Left ventricle myocardium inferior (tissue), 1 donor: ENCODE results near the gene IQSEC1. TPM values are rescaled to one million over a fixed set of nuclear protein-coding genes. Genes with fewer than 3 reads are reported as not detected.

ENCODE experiments used
- DNase-seq: peaks from one replicate; pipeline ENCODE4 v3.0.0-alpha.2; 2020
- H3K27ac ChIP-seq: fragments of 200-600 bp; replicated peaks from 2 replicates; pipeline ENCODE4 v1.8.0; 2021
- H3K27me3 ChIP-seq: fragments of 200-600 bp; 2 replicates; pipeline ENCODE4 v1.8.0; 2021; ENCODE audit warnings: low read depth
- H3K36me3 ChIP-seq: fragments of 200-600 bp; 2 replicates; pipeline ENCODE4 v1.8.0; 2021
- H3K4me1 ChIP-seq: fragments of 200-600 bp; 2 replicates; pipeline ENCODE4 v1.8.0; 2021
- H3K4me3 ChIP-seq: fragments of 200-600 bp; 2 replicates; pipeline ENCODE4 v1.8.0; 2021; ENCODE audit warnings: mild to moderate bottlenecking, moderate library complexity
- H3K9me3 ChIP-seq: fragments of 200-600 bp; replicated peaks from 2 replicates; pipeline ENCODE4 v1.8.0; 2021
- CTCF ChIP-seq: fragments of 200-600 bp; IDR thresholded peaks from 2 replicates; pipeline ENCODE4 v1.8.0; 2021; ENCODE audit warnings: antibody characterized with exemption, mild to moderate bottlenecking, borderline replicate concordance
- intact Hi-C: fragments of 100-400 bp; cut with micrococcal nuclease; formaldehyde crosslinking; loops from one replicate; pipeline ENCODE4 v1.11.0; 2022
- total RNA-seq: library from RNA; stranded (reverse); fragmentation: NEBNext Ultra II Directional; extraction: Animal tissue kit (Norgen Biotek cat#: 25700); gene quantifications from one replicate; pipeline ENCODE4 v1.2.1, GENCODE V29; 2021
- donor health status: DM: no; HTN: yes; CAD: no; lungs with severe emphysema.

The IQSEC1 gene
- total RNA-seq, 1 donor from 2014 or later = 78.6 TPM

GRCh38 chr3:12896063-12896985 is 176.9 kb downstream of the IQSEC1 start:
- Histone ChIP-seq H3K27ac (peak overlapping the region; percentile 50), H3K4me1 (peaks cover 63% of the 10 kb centered on the region)

GRCh38 chr3:12895391-12896062 is 177.7 kb downstream of the IQSEC1 start:
- Histone ChIP-seq H3K4me3 (no peak overlapping the region), H3K4me1 (peaks cover 63% of the 10 kb centered on the region), H3K36me3 (peaks cover 24% of the 10 kb centered on the region), H3K9me3 (no peaks in the 10 kb centered on the region), H3K27me3 (no peaks in the 10 kb centered on the region), H3K27ac (peak overlapping the region; percentile 50)
- intact Hi-C loops = loop anchor here (10.0 kb wide), 1 partner anchor 89 kb away; no protein-coding TSS in a partner anchor
- no peak for DNase-seq
- TF ChIP-seq CTCF = no peak

More at GRCh38 chr3:12896063-12896985, 176.9 kb downstream of the IQSEC1 start:
- intact Hi-C loops = loop anchor here (10.0 kb wide), 1 partner anchor 88 kb away; no protein-coding TSS in a partner anchor
- no peak for DNase-seq
- Histone ChIP-seq H3K36me3 (peaks cover 32% of the 10 kb centered on the region), H3K27me3 (no peaks in the 10 kb centered on the region), H3K9me3 (no peaks in the 10 kb centered on the region), H3K4me3 (no peak overlapping the region)
- peak; percentile 28 for TF ChIP-seq CTCF

- Histone ChIP-seq H3K9me3 (no peaks in the 10 kb centered on the region), H3K36me3 (peaks cover 15% of the 10 kb centered on the region), H3K4me3 (no peak overlapping the region), H3K27me3 (no peaks in the 10 kb centered on the region), H3K4me1 (peaks cover 63% of the 10 kb centered on the region), H3K27ac (peak overlapping the region; percentile 50)
- intact Hi-C loops = loop anchor here (10.0 kb wide), 1 partner anchor 90 kb away; no protein-coding TSS in a partner anchor
- DNase-seq = no peak
- no peak for TF ChIP-seq CTCF
These were observed 178.6 kb downstream of the IQSEC1 start for GRCh38 chr3:12894629-12895028.

- Histone ChIP-seq H3K36me3 (peaks cover 7% of the 10 kb centered on the region), H3K4me3 (no peak overlapping the region), H3K27me3 (no peaks in the 10 kb centered on the region), H3K9me3 (no peaks in the 10 kb centered on the region), H3K27ac (no peak overlapping the region), H3K4me1 (peaks cover 61% of the 10 kb centered on the region)
- no peak for TF ChIP-seq CTCF
- intact Hi-C loops = loop anchor here (10.0 kb wide), 1 partner anchor 91 kb away; no protein-coding TSS in a partner anchor
- DNase-seq = no peak
These were observed 179.4 kb downstream of the IQSEC1 start for GRCh38 chr3:12893852-12894251.

- H3K27ac ChIP-seq = no peak overlapping the region
These were observed 180.0 kb downstream of the IQSEC1 start for GRCh38 chr3:12893247-12893646.

More at GRCh38 chr3:12893247-12893646, 180.0 kb downstream of the IQSEC1 start:
- H3K27me3 ChIP-seq = no peaks in the 10 kb centered on the region
- H3K4me1 ChIP-seq = peaks cover 55% of the 10 kb centered on the region
- DNase-seq = no peak
- intact Hi-C loops = loop anchor here (10.0 kb wide), 1 partner anchor 92 kb away; no protein-coding TSS in a partner anchor
- H3K9me3 ChIP-seq = no peaks in the 10 kb centered on the region
- H3K4me3 ChIP-seq = no peak overlapping the region
- no peak for TF ChIP-seq CTCF
- H3K36me3 ChIP-seq = peaks cover 2% of the 10 kb centered on the region
